HepG2 (cell line): ENCODE measurements around the gene HES6. TPM values are rescaled to one million over a fixed set of nuclear protein-coding genes. Genes with fewer than 3 reads are reported as not detected.
A peak's percentile ranks its signal among the peaks of the same experiment; 100 is the strongest.

ENCODE experiments used
- ATAC-seq: fragments of 200-7000 bp; cut with Tn5 transposase; 3 replicates; pipeline ENCODE4 v1.9.1; 2020; ENCODE audit warnings: mild to moderate bottlenecking, moderate library complexity
- BruUV-seq: library from RNA; stranded (reverse); fragments of 400-500 nt; replicated peaks from 2 replicates; lab custom pipeline; 2021; lab: Mats Ljungman, UMichigan
- CTCF ChIA-PET: fragments of 300-600 bp; formaldehyde crosslinking; extraction: SDS; loops from one replicate; lab custom pipeline; 2021; ENCODE audit warnings: low total read pairs, inconsistent platforms, low intra/inter-chr PET ratio; lab: Yijun Ruan, JAX
- POLR2A ChIA-PET: fragments of 350-600 bp; sonication (Branson Sonifier 250); formaldehyde crosslinking; loops from one replicate; lab custom pipeline; 2020; ENCODE audit warnings: antibody characterized with exemption, inconsistent platforms; lab: Yijun Ruan, JAX
- DNase-seq: peaks from one replicate; pipeline ENCODE4 v3.0.0-alpha.2; 2015; ENCODE audit warnings: low spot score
- FAIRE-seq: peaks from 3 replicates; lab custom pipeline; 2011; peaks lifted over from hg19 to GRCh38; lab: Jason Lieb, UNC
- H2AFZ ChIP-seq: one replicate; pipeline ENCODE4 v1.6.1; 2011; ENCODE audit warnings: low read length, inconsistent platforms
- H3K27ac ChIP-seq: fragments of 300-600 bp; 3 replicates; pipeline ENCODE4 v1.8.0; 2011; ENCODE audit warnings: mixed run types, mild to moderate bottlenecking, mixed read lengths, low read length, inconsistent platforms; ENCODE audit not compliant: insufficient read depth; ENCODE audit errors: extremely low read length
- H3K27me3 ChIP-seq, 2 experiments: fragments of 200-600 bp in 1 of 2; 2 replicates in 1 of 2; 3 replicates in 1 of 2; pipeline versions ENCODE4 v1.6.0 to v1.8.0; 2011; ENCODE audit warnings: low read length in 2 of 2, mild to moderate bottlenecking in 2 of 2, moderate library complexity in 2 of 2, inconsistent platforms in 1 of 2; ENCODE audit not compliant: insufficient read depth in 2 of 2, control insufficient read depth in 1 of 2
- H3K36me3 ChIP-seq, 2 experiments: fragments of 200-600 bp in 1 of 2; replicated peaks in 1 of 2; 2 replicates in 1 of 2; 3 replicates in 1 of 2; pipeline versions ENCODE4 v1.5.1 to v1.8.0; 2011; ENCODE audit warnings: low read length in 2 of 2, inconsistent platforms in 1 of 2; ENCODE audit not compliant: insufficient read depth in 2 of 2, control insufficient read depth in 1 of 2
- H3K4me1 ChIP-seq: 2 replicates; pipeline ENCODE4 v1.5.1; 2012; ENCODE audit warnings: low read length, inconsistent platforms; ENCODE audit not compliant: insufficient read depth
- H3K4me2 ChIP-seq: 2 replicates; pipeline ENCODE4 v1.6.0; 2011; ENCODE audit warnings: low read depth, low read length, inconsistent platforms
- H3K4me3 ChIP-seq, 3 experiments: fragments of 200-600 bp in 1 of 3; sonication (generic), shearing (Covaris generic) in 1 of 3; replicated peaks in 1 of 3; 2 replicates each; pipeline ENCODE4 v1.5.1; 2011 to 2016; ENCODE audit warnings: low read length in 3 of 3, inconsistent platforms in 2 of 3, low read depth in 2 of 3, mild to moderate bottlenecking in 2 of 3, control low read depth in 1 of 3, mixed read lengths in 1 of 3; ENCODE audit not compliant: insufficient read depth in 1 of 3
- H3K79me2 ChIP-seq: one replicate; pipeline ENCODE4 v1.6.1; 2011; ENCODE audit warnings: low read length, inconsistent platforms; ENCODE audit not compliant: insufficient read depth
- H3K9ac ChIP-seq: 2 replicates; pipeline ENCODE4 v1.6.0; 2011; ENCODE audit warnings: mild to moderate bottlenecking, low read depth, low read length, inconsistent platforms; ENCODE audit not compliant: insufficient read depth
- H3K9me3 ChIP-seq: 2 replicates; pipeline ENCODE4 v1.5.1; 2012; ENCODE audit warnings: mild to moderate bottlenecking, low read length
- H4K20me1 ChIP-seq: 2 replicates; pipeline ENCODE4 v1.6.0; 2011; ENCODE audit warnings: inconsistent platforms, mild to moderate bottlenecking, low read length, moderate library complexity; ENCODE audit not compliant: insufficient read depth
- CBX5 ChIP-seq: sonication (generic); formaldehyde crosslinking; IDR thresholded peaks from 2 replicates; pipeline ENCODE4 v1.4.0; 2020; ENCODE audit warnings: missing genetic modification reagents, borderline replicate concordance
- FOXK1 ChIP-seq: sonication (generic); formaldehyde crosslinking; IDR thresholded peaks from 2 replicates; pipeline ENCODE4 v1.4.0; 2020; ENCODE audit warnings: low read depth, missing genetic modification reagents, borderline replicate concordance
- HOXA3 ChIP-seq: sonication (generic); formaldehyde crosslinking; IDR thresholded peaks from 2 replicates; pipeline ENCODE4 v1.5.0; 2020; ENCODE audit warnings: missing genetic modification reagents
- MAZ ChIP-seq, 2 experiments: sonication (generic) in 1 of 2; formaldehyde crosslinking in 1 of 2; IDR thresholded peaks; 2 replicates each; pipeline versions ENCODE4 v1.5.0 to v1.6.1; 2012 to 2020; ENCODE audit warnings: low read depth in 2 of 2, mild to moderate bottlenecking in 2 of 2, borderline replicate concordance in 1 of 2, improper control_type of control experiment in 1 of 2, low read length in 1 of 2, missing genetic modification reagents in 1 of 2, moderate library complexity in 1 of 2
- PHF20 ChIP-seq: sonication (generic); formaldehyde crosslinking; IDR thresholded peaks from 2 replicates; pipeline ENCODE4 v1.5.0; 2020; ENCODE audit warnings: mild to moderate bottlenecking, missing genetic modification reagents
- TAF1 ChIP-seq: sonication (generic); formaldehyde crosslinking; IDR thresholded peaks from 2 replicates; pipeline ENCODE4 v1.4.0; 2020; ENCODE audit warnings: missing genetic modification reagents
- ZNF224 ChIP-seq: sonication (generic); formaldehyde crosslinking; IDR thresholded peaks from 2 replicates; pipeline ENCODE4 v1.5.0; 2020; ENCODE audit warnings: mild to moderate bottlenecking, missing genetic modification reagents
- ZNF362 ChIP-seq: sonication (generic); formaldehyde crosslinking; IDR thresholded peaks from 2 replicates; pipeline ENCODE4 v1.4.0; 2020; ENCODE audit warnings: missing genetic modification reagents, mild to moderate bottlenecking, borderline replicate concordance
- ZNF607 ChIP-seq: sonication (generic); formaldehyde crosslinking; IDR thresholded peaks from 2 replicates; pipeline ENCODE4 v1.5.1; 2020; ENCODE audit warnings: missing genetic modification reagents, mild to moderate bottlenecking, borderline replicate concordance
- ZNF790 ChIP-seq: sonication (generic); formaldehyde crosslinking; IDR thresholded peaks from 2 replicates; pipeline ENCODE4 v1.8.0; 2022; ENCODE audit warnings: missing genetic modification reagents, mild to moderate bottlenecking, borderline replicate concordance
- ZNF879 ChIP-seq: sonication (generic); formaldehyde crosslinking; IDR thresholded peaks from 2 replicates; pipeline ENCODE4 v1.8.1; 2023; ENCODE audit warnings: missing genetic modification reagents
- WGBS: methylation state at CpG from one replicate; pipeline ENCODE4 v1.1.6; 2017; ENCODE audit warnings: low lambda C conversion rate; 5-methylcytosine and 5-hydroxymethylcytosine counted together
- in situ Hi-C: cut with HindIII; loops from 2 replicates; pipeline ENCODE4 v1.10.0; 2017; ENCODE audit warnings: low pct_unique_long_range_greater_than_20kb; ENCODE audit not compliant: extremely low pct_ligation_motif_present
- intact Hi-C: fragments of 100-400 bp; cut with micrococcal nuclease; formaldehyde crosslinking; loops from one replicate; pipeline ENCODE4 v1.10.0; 2022; ENCODE audit not compliant: unreplicated experiment
- polyA plus RNA-seq, 8 experiments: library from polyadenylated mRNA; depleted of rRNA in 3 of 8; stranded (reverse) in 7 of 8; unstranded in 1 of 8; fragments of >200 nt; fragmentation: Illumina TruSeq in 4 of 8; extraction: Trizol in 4 of 8; gene quantifications; 2 replicates each; pipeline versions ENCODE4 v1.2.1 to v1.2.3, GENCODE V29; 2011 to 2016; ENCODE audit warnings: low read depth in 4 of 8, missing spikeins in 1 of 8, mixed read lengths in 1 of 8; ENCODE audit not compliant: insufficient read depth in 1 of 8
- total RNA-seq, 5 experiments: library from RNA; depleted of rRNA; stranded (reverse); fragments of >200 nt; fragmentation: Illumina TruSeq; extraction: Trizol; gene quantifications; 2 replicates each; pipeline ENCODE4 v1.2.3, GENCODE V29; 2016; ENCODE audit warnings: low read depth in 1 of 5
- TF ChIP-seq, protein P1 (sequence below): sonication (generic); formaldehyde crosslinking; IDR thresholded peaks from 2 replicates; pipeline ENCODE4 v1.5.0; 2020; ENCODE audit warnings: missing genetic modification reagents, mild to moderate bottlenecking, borderline replicate concordance
- TF ChIP-seq, protein P2 (sequence below): sonication (generic); formaldehyde crosslinking; IDR thresholded peaks from 2 replicates; pipeline ENCODE4 v1.8.0; 2022; ENCODE audit warnings: missing genetic modification reagents, mild to moderate bottlenecking, moderate library complexity, borderline replicate concordance
- TF ChIP-seq, protein P3 (sequence below): sonication (generic); formaldehyde crosslinking; IDR thresholded peaks from 2 replicates; pipeline ENCODE4 v1.5.0; 2020; ENCODE audit warnings: mild to moderate bottlenecking, missing genetic modification reagents

HES6 gene
- total and polyA plus RNA-seq, 2 of the 13 experiments (the other 11 are each of a cell fraction or from before 2014, with no cell fraction given) = 19.5 to 82.8 TPM

DNA sequence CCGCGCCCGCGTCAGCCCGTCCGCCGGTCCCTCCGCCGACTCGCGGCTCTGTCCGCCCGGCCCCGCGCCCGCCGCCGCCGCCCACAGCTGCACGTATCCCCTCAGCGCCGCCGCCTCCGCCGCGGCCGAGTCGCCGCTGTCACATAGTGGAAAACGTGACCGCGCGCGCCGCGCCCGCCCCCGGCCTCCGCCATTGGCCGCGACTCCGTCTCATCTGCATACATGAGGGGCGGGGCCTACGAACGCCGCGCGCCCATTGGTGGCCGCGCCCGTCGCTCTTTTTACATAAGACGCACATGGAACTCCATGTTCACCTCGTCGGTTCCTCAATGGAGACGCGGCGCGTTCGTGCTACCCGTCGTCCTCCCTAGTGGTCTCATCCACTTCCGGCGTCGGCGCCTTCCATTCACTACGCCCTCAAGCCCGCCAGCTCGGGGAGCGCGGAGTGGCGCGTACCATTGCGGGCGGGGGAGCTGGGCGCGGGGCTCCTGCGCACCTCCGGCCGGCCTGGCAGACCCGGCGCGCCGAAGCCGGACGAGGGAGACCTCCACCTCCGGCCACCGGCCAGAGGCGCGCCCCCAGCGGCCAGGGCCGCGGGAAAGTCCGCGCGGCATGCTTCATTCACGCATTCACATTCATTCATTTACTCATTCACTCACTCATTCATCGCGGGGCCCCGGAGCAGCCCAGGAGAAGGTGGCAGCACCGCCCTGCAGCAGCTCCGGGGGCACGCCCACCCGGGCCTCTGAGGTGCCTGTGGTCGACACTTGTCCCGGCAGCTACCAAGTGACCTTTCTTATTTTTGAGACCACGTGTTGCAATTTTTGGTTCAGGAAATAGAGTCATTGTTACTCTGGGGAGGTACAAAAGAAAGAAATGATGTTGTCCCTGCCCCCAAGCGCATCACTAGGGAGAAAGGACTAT is 49.1 kb upstream of the HES6 start:
- intact Hi-C loops = loop anchor here (5.0 kb wide), 2 partner anchors 33 to 227 kb away; partner anchors contain the start of genes SCLY and TRAF3IP1
- ATAC-seq (peak; percentile 77), FAIRE-seq (peak; percentile 62), DNase-seq (peak; percentile 99)
- Histone ChIP-seq H3K79me2 (peaks cover 43% of the 10 kb centered on the region), H3K9ac (peak overlapping the region; percentile 99), H3K9me3 (no peaks in the 10 kb centered on the region), H3K4me1 (peaks cover 63% of the 10 kb centered on the region), H2AFZ (no peak overlapping the region), H3K27ac (peak overlapping the region; percentile 99), H3K4me3 (peak overlapping the region; percentile 75 to 99 (median 87)), H3K4me2 (peak overlapping the region; percentile 96), H3K27me3 (no peaks in the 10 kb centered on the region; a peak in 1 of 5 replicates), H4K20me1 (peaks cover 4% of the 10 kb centered on the region; the same call in 1 of the 2 replicates), H3K36me3 (no peaks in the 10 kb centered on the region)
- POLR2A ChIA-PET = interaction anchor here (0.8 to 7.3 kb wide), 10 partner anchors 9 to 86 kb away, joined by 3 to 44 read pairs (median 6); partner anchors contain the start of genes HES6 and ILKAP
- WGBS = 1% methylated on average over 44 of the region's 108 CpGs
- in situ Hi-C loops = no loop called here
- BruUV-seq = TSS peak; percentile 75
- CTCF ChIA-PET = interaction anchor here (1.1 to 1.5 kb wide), 2 partner anchors 16 to 25 kb away, joined by 3 to 4 read pairs; no protein-coding TSS in a partner anchor
- TF ChIP-seq CBX5 (CRISPR knock-in tag) (peak; percentile 88; the same call in 1 of the 2 replicates), MAZ (IDR thresholded peaks at IDR 0.05; ENCODE audit: borderline replicate concordance, low read depth, low read length) (peak; percentile 30; the same call in 1 of the 2 replicates), MAZ (CRISPR knock-in tag; IDR thresholded peaks at IDR 0.05; ENCODE audit: low read depth) (peak; percentile 83; the same call in 1 of the 2 replicates), ZNF224 (CRISPR knock-in tag) (no peak), PHF20 (CRISPR knock-in tag) (peak; percentile 76), ZNF790 (CRISPR knock-in tag) (peak; percentile 87; the same call in 1 of the 2 replicates), TAF1 (CRISPR knock-in tag) (peak; percentile 74), FOXK1 (CRISPR knock-in tag) (peak; percentile 91), ZNF879 (CRISPR knock-in tag) (no peak), ZNF607 (CRISPR knock-in tag) (peak; percentile 97), ZNF362 (CRISPR knock-in tag) (no peak), HOXA3 (CRISPR knock-in tag) (peak; percentile 96)
- TF ChIP-seq, protein P1, sequence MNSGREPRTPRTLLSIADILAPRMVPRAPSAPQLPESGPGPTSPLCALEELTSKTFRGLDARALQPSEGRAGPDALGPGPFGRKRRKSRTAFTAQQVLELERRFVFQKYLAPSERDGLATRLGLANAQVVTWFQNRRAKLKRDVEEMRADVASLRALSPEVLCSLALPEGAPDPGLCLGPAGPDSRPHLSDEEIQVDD (CRISPR knock-in tag) = 0 out of 2 replicates have a peak, but pooled peaks have one; percentile 60
- TF ChIP-seq, protein P2, sequence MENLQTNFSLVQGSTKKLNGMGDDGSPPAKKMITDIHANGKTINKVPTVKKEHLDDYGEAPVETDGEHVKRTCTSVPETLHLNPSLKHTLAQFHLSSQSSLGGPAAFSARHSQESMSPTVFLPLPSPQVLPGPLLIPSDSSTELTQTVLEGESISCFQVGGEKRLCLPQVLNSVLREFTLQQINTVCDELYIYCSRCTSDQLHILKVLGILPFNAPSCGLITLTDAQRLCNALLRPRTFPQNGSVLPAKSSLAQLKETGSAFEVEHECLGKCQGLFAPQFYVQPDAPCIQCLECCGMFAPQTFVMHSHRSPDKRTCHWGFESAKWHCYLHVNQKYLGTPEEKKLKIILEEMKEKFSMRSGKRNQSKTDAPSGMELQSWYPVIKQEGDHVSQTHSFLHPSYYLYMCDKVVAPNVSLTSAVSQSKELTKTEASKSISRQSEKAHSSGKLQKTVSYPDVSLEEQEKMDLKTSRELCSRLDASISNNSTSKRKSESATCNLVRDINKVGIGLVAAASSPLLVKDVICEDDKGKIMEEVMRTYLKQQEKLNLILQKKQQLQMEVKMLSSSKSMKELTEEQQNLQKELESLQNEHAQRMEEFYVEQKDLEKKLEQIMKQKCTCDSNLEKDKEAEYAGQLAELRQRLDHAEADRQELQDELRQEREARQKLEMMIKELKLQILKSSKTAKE (CRISPR knock-in tag) = peak; percentile 64; the same call in 1 of the 2 replicates
- TF ChIP-seq, protein P3, sequence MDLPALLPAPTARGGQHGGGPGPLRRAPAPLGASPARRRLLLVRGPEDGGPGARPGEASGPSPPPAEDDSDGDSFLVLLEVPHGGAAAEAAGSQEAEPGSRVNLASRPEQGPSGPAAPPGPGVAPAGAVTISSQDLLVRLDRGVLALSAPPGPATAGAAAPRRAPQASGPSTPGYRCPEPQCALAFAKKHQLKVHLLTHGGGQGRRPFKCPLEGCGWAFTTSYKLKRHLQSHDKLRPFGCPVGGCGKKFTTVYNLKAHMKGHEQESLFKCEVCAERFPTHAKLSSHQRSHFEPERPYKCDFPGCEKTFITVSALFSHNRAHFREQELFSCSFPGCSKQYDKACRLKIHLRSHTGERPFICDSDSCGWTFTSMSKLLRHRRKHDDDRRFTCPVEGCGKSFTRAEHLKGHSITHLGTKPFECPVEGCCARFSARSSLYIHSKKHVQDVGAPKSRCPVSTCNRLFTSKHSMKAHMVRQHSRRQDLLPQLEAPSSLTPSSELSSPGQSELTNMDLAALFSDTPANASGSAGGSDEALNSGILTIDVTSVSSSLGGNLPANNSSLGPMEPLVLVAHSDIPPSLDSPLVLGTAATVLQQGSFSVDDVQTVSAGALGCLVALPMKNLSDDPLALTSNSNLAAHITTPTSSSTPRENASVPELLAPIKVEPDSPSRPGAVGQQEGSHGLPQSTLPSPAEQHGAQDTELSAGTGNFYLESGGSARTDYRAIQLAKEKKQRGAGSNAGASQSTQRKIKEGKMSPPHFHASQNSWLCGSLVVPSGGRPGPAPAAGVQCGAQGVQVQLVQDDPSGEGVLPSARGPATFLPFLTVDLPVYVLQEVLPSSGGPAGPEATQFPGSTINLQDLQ (CRISPR knock-in tag) = no peak
